ENCODE data around the gene BRPF3.

The BRPF3 gene

GRCh38 chr6:36196113-36196879 lies at the start of gene BRPF3:
TSS of gene BRPF3 (plus strand) at chr6:36196744. CDS start at chr6:36200323, 3,579 bp downstream.
- DNase-seq: peak in 54 of 56 donors; percentile 34 to 97 (median 76)

DNA sequence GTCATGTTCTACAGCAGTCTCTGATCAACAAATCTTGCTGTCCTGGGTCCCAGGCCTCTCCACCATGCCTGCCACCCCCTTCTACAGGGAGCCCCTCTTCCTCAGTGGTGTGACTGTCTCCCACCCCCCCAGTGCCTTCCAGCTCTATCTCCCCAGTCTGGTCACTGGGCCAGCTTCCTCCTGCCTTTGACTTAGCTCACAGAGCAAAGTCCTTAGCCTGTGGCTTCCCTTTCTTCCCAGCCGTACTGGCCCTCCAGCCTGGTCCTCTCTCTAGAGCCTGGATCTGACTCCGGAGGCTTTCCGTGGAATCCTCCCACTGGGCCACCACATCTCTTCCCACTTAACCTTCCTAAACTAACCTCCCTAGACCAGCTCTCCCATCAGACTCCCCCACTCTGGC lies 49.2 kb upstream of the BRPF3 start:
- DNase-seq: no peak

- DNase-seq: no peak
Measured at GRCh38 chr6:36149476-36149875, 47.1 kb upstream of the BRPF3 start.

- no peak for DNase-seq
Measured at GRCh38 chr6:36150283-36150682, 46.3 kb upstream of the BRPF3 start.

DNA sequence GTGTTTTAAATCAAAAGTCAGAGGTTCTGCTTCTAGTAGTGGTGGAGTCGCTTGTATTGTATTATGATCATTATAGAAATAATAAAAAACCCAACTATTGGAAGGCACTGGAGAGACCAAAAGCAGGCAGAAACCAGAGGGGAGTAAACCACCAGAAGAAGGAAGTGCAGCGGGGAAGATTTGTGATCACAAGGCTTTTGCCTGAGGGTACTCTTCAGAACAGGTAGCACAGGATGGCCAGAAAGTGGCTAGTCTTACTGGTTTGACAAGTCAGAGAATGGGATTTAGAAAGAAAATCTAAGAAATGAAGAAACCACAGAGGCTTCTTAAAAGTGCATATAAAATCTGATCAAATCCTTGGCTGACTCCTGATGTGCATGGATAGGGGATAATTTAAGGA lies 42.3 kb upstream of the BRPF3 start:
- DNase-seq: no peak

DNA sequence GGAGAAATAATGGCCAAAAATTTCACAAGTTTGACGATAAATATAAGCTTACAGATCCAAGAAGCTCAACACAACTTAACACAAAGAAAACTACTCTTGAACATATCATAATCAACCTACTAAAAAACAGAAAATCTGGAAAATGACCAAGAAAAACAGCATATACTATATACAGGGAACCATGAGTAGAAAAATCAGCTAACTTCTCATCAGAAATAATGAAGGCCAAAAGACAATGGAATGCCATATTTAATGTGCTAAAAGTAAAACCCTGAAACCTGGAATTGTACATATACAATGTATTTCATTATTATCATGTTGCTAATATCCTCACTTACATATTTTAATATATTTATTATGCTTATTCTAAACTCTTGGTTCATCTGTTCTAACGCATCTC lies 40.9 kb upstream of the BRPF3 start:
- no peak for DNase-seq

DNA sequence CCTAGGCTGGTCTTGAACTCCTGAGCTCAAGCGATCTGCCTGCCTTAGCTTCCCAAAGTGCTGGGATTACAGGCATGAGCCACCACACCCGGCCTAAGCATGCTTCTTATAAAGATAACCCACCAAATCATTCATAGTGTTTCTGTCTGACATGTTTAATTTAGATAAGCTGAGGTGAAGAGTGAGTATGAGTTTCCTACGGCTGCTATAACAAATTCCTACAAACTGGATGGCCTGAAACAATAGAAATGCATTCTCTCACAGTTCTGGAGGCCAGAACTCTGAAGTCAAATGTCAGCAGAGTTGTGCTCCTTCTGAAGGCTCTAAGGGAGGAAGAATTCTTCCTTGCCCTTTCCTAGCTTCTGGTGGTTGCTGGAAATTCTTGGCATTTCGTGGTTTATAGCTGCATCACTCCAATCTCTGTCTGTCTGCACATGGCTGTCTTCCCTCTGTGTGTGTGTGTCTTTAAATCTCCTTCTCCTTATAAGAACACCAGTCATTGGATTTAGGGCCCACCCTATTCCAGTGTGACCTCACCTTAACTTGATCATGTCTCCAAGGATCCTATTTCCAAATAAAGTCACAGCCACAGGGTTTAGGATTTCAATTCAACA lies 36.3 kb upstream of the BRPF3 start:
- DNase-seq: no peak

GRCh38 chr6:36169023-36170007 lies 27.2 kb upstream of the BRPF3 start:
- DNase-seq: no peak

GRCh38 chr6:36170704-36171103 lies 25.8 kb upstream of the BRPF3 start:
- DNase-seq: no peak

- DNase-seq: no peak
Measured at GRCh38 chr6:36171573-36171972, 25.0 kb upstream of the BRPF3 start.

GRCh38 chr6:36177166-36177565 lies 19.4 kb upstream of the BRPF3 start:
- DNase-seq: no peak

GRCh38 chr6:36178544-36178943 lies 18.0 kb upstream of the BRPF3 start:
- no peak for DNase-seq

DNA sequence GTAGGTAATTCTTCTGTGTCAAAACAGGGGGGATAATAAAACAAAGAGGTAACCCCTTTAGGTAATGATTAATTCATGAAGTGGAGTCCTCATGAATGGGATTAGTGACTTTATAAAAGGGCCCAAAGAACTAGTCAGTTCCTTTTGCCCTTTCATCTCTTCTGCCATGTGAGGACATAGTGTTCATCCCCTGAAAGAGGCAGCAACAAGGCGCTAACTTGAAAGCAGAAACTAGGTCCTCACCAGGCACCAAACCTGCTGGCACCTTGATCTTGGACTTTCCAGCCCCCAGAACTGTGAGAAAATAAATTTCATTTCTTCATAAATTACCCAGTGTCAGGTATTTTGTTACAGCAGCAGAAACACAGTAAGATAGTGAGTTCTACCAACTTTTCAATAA lies 16.4 kb upstream of the BRPF3 start:
- DNase-seq: no peak

DNA sequence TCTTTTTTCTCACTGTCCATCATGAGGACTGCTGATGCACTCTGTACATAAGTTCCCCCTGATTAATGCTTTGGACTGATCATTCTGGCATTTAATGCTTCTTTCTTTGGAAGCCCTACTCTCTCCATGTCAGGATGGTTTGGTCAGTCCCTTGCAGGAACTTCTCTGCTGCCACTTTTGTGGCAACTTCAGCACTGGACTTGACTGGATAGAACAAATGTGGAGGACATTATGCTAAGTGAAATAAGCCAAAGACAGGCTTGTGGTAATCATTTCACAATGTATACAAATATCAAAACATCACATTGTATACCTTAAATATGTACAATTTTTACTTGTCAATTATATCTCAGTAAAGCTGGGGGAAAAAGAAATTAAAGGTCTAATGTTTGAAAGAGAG lies 12.2 kb upstream of the BRPF3 start:
- no peak for DNase-seq

DNA sequence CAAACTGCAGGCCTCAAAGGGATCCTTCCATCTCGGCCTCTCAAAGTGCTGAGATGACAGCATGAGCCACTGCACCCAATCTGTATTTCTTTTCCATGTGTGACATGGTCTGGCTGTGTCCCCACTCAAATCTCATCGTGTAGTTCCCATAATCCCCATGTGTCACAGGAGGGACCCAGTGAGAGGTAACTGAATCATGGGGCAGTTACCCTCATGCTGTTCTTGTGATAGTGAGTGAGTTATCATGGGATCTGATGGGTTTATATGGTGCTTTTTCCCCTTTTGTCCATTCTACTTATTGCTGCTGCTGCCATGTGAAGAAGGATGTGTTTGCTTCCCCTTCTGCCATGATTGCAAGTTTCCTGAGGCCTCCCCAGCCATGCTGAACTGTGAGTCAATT lies 10.3 kb upstream of the BRPF3 start:
- DNase-seq: no peak

DNA sequence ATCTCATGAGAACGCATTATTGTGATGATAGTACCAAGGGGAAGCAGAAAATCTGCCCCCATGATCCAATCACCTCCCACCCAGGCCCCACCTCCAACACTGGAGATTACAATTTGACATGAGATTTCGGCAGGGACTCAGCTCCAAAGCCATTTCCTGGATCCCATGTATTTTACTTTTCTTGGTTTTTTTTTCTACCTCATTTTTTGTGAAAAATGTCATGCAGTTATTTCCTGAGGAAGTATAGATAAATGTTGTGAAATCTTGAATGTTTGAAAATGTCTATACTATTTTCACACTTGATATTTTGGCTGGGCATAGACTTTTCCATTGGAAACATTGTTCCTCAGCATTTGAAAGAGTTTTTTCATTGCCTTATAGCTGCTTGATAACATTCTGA lies 9.1 kb upstream of the BRPF3 start:
- no peak for DNase-seq

DNA sequence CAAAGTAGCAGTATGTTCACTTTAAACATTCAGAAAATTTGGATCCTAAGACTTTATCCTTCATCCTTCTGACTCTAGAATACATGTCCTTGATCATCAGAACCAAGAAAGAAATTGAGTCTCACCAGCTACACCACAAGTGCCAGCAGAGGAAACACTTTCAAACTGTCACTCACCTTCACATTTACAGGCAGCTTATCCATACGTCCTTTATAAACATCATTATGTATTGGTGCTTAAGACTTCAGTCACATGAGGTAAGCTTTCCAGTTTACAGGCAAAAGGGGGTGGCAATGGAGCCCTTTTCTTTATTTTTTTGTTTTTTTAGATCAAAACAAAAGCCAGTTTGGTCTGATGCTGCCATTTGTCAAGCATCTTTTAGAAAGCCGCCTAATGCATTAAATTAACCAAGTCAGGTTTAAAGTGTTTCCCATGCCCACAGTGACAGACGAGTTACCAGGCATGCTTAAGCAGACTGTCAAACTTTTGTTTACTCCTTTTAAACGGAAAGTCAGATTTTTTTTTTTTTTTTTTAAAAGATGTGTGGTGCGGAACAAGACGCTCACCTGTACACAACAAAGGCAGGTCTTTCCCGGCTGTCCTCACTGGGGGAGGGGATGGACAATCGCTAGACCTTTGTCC lies 952 bp upstream of the BRPF3 start:
- DNase-seq: no peak

GRCh38 chr6:36196880-36197548 lies 470 bp downstream of the BRPF3 start:
- peak; percentile 81 to 100 (median 97) for DNase-seq

DNA sequence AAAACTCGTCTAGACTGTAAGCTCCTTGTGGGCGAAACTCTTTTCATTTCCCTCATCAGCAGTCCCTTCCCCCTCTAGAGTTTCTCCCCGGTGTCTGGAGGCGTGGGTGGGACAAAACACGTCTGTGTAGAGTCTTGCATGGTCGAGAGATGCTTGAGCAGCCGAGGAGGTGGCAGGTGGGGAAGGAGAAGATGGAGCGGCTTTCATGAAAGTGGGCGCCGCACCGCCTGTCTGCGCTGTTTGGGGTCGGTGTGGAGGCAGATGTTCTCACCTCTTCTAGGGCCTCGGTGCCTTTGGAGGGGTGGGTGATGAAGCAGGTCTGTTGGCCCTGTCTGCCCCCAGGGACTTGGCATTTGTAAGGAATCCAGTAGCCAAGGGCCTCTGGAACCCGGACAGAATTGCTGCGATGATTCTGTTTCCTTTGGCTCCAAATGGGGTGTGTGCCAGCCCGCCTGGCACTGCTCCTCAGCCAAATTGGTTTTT lies 1.2 kb downstream of the BRPF3 start:
- DNase-seq: peak in 29 of 56 donors; percentile 3 to 66 (median 19)

DNA sequence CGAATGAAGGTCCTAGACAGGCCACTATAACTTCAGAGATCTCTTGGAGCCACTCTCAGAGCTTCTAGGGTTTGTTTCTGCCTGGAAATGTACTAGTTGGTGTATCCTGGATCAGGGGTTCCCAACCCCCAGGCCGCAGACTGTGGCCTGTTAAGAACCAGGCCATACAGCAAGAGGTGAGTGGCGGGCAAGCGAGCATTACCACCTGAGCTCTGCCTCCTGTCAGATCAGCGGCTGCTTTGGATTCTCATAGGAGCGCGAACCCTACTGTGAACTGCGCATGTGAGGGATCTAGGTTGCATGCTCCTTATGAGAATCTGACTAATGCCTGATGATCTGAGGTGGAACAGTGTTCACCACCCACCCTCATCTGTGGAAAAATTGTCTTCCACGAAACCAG lies 2.4 kb downstream of the BRPF3 start:
- DNase-seq: peak in 3 of 56 donors; percentile 1 to 14 (median 3)

Data from nucleus accumbens (tissue), 56 donors.